WTC11 (cell line): ENCODE measurements around the gene DCTD. TPM values are rescaled to one million over a fixed set of nuclear protein-coding genes. Genes with fewer than 3 reads are reported as not detected.

ENCODE experiments used
- ATAC-seq: fragments of 200-7000 bp; cut with Tn5 transposase; 2 replicates; pipeline ENCODE4 v1.10.0; 2021; ENCODE audit warnings: mild to moderate bottlenecking, moderate library complexity
- CTCF ChIA-PET: fragments of 300-600 bp; sonication (Branson Sonifier 250); formaldehyde crosslinking; loops from one replicate; lab custom pipeline; 2021; ENCODE audit warnings: antibody characterized with exemption; lab: Charles Lee
- POLR2A ChIA-PET: fragments of 350-600 bp; sonication (Branson Sonifier 250); formaldehyde crosslinking; loops from one replicate; lab custom pipeline; 2021; ENCODE audit warnings: antibody characterized with exemption; lab: Charles Lee
- DNase-seq: peaks from one replicate; pipeline ENCODE4 v3.0.0; 2021; ENCODE audit warnings: low spot score
- H3K27ac Mint-ChIP-seq: 2 replicates; pipeline ENCODE4 v1.8.0; 2021; ENCODE audit warnings: mixed read lengths
- H3K27me3 Mint-ChIP-seq: 2 replicates; pipeline ENCODE4 v1.8.0; 2021; ENCODE audit warnings: low read depth, mild to moderate bottlenecking, moderate library complexity, mixed read lengths
- H3K36me3 Mint-ChIP-seq: 2 replicates; pipeline ENCODE4 v1.8.0; 2021; ENCODE audit warnings: mixed read lengths
- H3K4me1 Mint-ChIP-seq: 2 replicates; pipeline ENCODE4 v1.8.0; 2022; ENCODE audit warnings: mixed read lengths
- H3K4me3 Mint-ChIP-seq: 2 replicates; pipeline ENCODE4 v1.8.0; 2021; ENCODE audit warnings: mild to moderate bottlenecking, moderate library complexity, mixed read lengths
- H3K9me3 Mint-ChIP-seq: 2 replicates; pipeline ENCODE4 v1.8.0; 2021; ENCODE audit warnings: mixed read lengths
- FOXP1 ChIP-seq: sonication (generic); formaldehyde crosslinking; IDR thresholded peaks from 2 replicates; pipeline ENCODE4 v1.8.0; 2022; ENCODE audit warnings: missing genetic modification reagents, mild to moderate bottlenecking, moderate library complexity, borderline replicate concordance
- GABPB1 ChIP-seq: sonication (generic); formaldehyde crosslinking; IDR thresholded peaks from 2 replicates; pipeline ENCODE4 v1.8.1; 2023; ENCODE audit warnings: mild to moderate bottlenecking, missing genetic modification reagents
- HMGA2 ChIP-seq: fragments of 250-450 bp; sonication (Bioruptor Pico); IDR thresholded peaks from 2 replicates; pipeline ENCODE4 v1.4.0; 2021; ENCODE audit warnings: mild to moderate bottlenecking, moderate library complexity
- MYBL2 ChIP-seq: sonication (generic); formaldehyde crosslinking; IDR thresholded peaks from 2 replicates; pipeline ENCODE4 v1.8.1; 2023; ENCODE audit warnings: mild to moderate bottlenecking, moderate library complexity, missing genetic modification reagents
- NR3C1 ChIP-seq: sonication (generic); formaldehyde crosslinking; conservative IDR thresholded peaks from 2 replicates; pipeline ENCODE4 v1.8.1; 2023; ENCODE audit warnings: low read depth, mild to moderate bottlenecking, missing genetic modification reagents
- OVOL2 ChIP-seq: fragments of 250-450 bp; sonication (Bioruptor Pico); IDR thresholded peaks from 2 replicates; pipeline ENCODE4 v1.9.0; 2021; ENCODE audit warnings: mild to moderate bottlenecking, borderline replicate concordance
- RORB ChIP-seq: fragments of 250-450 bp; sonication (Bioruptor Pico); IDR thresholded peaks from 2 replicates; pipeline ENCODE4 v1.9.0; 2021; ENCODE audit warnings: mild to moderate bottlenecking
- TP53 ChIP-seq: sonication (generic); formaldehyde crosslinking; IDR thresholded peaks from 2 replicates; pipeline ENCODE4 v1.8.1; 2023; ENCODE audit warnings: mild to moderate bottlenecking, missing genetic modification reagents
- ZNF219 ChIP-seq: sonication (generic); formaldehyde crosslinking; IDR thresholded peaks from 2 replicates; pipeline ENCODE4 v1.8.0; 2023; ENCODE audit warnings: missing genetic modification reagents, mild to moderate bottlenecking, borderline replicate concordance
- total RNA-seq: library from RNA; stranded (reverse); gene quantifications from 3 replicates; pipeline ENCODE4 v1.2.3, GENCODE V29; 2021
- TF ChIP-seq, protein P1 (sequence below): sonication (generic); formaldehyde crosslinking; IDR thresholded peaks from 2 replicates; pipeline ENCODE4 v1.8.1; 2023; ENCODE audit warnings: mild to moderate bottlenecking, missing genetic modification reagents
- TF ChIP-seq, protein P2 (sequence below): fragments of 200-600 bp; IDR thresholded peaks from 2 replicates; pipeline ENCODE4 v1.8.0; 2022; ENCODE audit warnings: antibody characterized with exemption
- TF ChIP-seq, protein P3 (sequence below): sonication (generic); formaldehyde crosslinking; IDR thresholded peaks from 2 replicates; pipeline ENCODE4 v1.8.1; 2022; ENCODE audit warnings: mild to moderate bottlenecking, missing genetic modification reagents, moderate library complexity, borderline replicate concordance
- TF ChIP-seq, protein P4 (sequence below): sonication (generic); formaldehyde crosslinking; IDR thresholded peaks from 2 replicates; pipeline ENCODE4 v1.8.1; 2023; ENCODE audit warnings: mild to moderate bottlenecking, moderate library complexity, missing genetic modification reagents
- TF ChIP-seq, protein P5 (sequence below): sonication (generic); formaldehyde crosslinking; IDR thresholded peaks from 2 replicates; pipeline ENCODE4 v1.8.0; 2023; ENCODE audit warnings: missing genetic modification reagents, mild to moderate bottlenecking, borderline replicate concordance
- TF ChIP-seq, protein P6 (sequence below): sonication (generic); formaldehyde crosslinking; IDR thresholded peaks from 2 replicates; pipeline ENCODE4 v1.8.1; 2023; ENCODE audit warnings: mild to moderate bottlenecking, missing genetic modification reagents, moderate library complexity
- TF ChIP-seq, protein P7 (sequence below): sonication (generic); formaldehyde crosslinking; IDR thresholded peaks from 2 replicates; pipeline ENCODE4 v1.8.1; 2022; ENCODE audit warnings: low read depth, mild to moderate bottlenecking, moderate library complexity, missing genetic modification reagents, borderline replicate concordance

Gene DCTD
- total RNA-seq, 1 experiment from 2014 or later: 56.8 TPM

DNA sequence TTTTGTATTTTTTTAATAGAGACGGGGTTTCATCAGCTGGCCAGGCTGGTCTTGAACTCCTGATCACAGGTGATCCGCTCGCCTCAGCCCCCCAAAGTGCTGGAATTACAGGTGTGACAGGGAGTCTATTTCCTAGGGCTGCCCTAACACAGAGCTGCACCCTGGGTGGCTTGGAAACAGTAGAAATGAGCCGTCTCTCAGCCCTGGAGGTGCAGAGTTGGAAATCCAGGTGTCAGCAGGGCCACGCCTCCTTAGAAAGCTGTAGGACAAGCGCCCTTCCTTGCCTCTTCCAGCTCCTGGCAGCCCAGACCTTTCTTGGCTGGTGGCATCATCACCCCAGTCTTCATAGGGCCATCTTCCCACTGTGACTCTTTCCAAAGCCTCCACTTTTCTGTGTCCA lies 71.6 kb downstream of the DCTD start (continued):
- TF ChIP-seq, protein P1, sequence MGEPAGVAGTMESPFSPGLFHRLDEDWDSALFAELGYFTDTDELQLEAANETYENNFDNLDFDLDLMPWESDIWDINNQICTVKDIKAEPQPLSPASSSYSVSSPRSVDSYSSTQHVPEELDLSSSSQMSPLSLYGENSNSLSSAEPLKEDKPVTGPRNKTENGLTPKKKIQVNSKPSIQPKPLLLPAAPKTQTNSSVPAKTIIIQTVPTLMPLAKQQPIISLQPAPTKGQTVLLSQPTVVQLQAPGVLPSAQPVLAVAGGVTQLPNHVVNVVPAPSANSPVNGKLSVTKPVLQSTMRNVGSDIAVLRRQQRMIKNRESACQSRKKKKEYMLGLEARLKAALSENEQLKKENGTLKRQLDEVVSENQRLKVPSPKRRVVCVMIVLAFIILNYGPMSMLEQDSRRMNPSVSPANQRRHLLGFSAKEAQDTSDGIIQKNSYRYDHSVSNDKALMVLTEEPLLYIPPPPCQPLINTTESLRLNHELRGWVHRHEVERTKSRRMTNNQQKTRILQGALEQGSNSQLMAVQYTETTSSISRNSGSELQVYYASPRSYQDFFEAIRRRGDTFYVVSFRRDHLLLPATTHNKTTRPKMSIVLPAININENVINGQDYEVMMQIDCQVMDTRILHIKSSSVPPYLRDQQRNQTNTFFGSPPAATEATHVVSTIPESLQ (CRISPR knock-in tag): no peak
- TF ChIP-seq RORB (CRISPR knock-in tag): no peak
- TF ChIP-seq, protein P2, sequence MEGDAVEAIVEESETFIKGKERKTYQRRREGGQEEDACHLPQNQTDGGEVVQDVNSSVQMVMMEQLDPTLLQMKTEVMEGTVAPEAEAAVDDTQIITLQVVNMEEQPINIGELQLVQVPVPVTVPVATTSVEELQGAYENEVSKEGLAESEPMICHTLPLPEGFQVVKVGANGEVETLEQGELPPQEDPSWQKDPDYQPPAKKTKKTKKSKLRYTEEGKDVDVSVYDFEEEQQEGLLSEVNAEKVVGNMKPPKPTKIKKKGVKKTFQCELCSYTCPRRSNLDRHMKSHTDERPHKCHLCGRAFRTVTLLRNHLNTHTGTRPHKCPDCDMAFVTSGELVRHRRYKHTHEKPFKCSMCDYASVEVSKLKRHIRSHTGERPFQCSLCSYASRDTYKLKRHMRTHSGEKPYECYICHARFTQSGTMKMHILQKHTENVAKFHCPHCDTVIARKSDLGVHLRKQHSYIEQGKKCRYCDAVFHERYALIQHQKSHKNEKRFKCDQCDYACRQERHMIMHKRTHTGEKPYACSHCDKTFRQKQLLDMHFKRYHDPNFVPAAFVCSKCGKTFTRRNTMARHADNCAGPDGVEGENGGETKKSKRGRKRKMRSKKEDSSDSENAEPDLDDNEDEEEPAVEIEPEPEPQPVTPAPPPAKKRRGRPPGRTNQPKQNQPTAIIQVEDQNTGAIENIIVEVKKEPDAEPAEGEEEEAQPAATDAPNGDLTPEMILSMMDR: no peak
- TF ChIP-seq MYBL2 (CRISPR knock-in tag): no peak
- no peak for TF ChIP-seq OVOL2
- TF ChIP-seq GABPB1 (CRISPR knock-in tag): no peak
- TF ChIP-seq, protein P3, sequence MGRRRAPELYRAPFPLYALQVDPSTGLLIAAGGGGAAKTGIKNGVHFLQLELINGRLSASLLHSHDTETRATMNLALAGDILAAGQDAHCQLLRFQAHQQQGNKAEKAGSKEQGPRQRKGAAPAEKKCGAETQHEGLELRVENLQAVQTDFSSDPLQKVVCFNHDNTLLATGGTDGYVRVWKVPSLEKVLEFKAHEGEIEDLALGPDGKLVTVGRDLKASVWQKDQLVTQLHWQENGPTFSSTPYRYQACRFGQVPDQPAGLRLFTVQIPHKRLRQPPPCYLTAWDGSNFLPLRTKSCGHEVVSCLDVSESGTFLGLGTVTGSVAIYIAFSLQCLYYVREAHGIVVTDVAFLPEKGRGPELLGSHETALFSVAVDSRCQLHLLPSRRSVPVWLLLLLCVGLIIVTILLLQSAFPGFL (CRISPR knock-in tag): no peak
- no peak for TF ChIP-seq HMGA2 (CRISPR knock-in tag)
- TF ChIP-seq, protein P4, sequence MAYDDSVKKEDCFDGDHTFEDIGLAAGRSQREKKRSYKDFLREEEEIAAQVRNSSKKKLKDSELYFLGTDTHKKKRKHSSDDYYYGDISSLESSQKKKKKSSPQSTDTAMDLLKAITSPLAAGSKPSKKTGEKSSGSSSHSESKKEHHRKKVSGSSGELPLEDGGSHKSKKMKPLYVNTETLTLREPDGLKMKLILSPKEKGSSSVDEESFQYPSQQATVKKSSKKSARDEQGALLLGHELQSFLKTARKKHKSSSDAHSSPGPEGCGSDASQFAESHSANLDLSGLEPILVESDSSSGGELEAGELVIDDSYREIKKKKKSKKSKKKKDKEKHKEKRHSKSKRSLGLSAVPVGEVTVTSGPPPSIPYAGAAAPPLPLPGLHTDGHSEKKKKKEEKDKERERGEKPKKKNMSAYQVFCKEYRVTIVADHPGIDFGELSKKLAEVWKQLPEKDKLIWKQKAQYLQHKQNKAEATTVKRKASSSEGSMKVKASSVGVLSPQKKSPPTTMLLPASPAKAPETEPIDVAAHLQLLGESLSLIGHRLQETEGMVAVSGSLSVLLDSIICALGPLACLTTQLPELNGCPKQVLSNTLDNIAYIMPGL: no peak

DNA sequence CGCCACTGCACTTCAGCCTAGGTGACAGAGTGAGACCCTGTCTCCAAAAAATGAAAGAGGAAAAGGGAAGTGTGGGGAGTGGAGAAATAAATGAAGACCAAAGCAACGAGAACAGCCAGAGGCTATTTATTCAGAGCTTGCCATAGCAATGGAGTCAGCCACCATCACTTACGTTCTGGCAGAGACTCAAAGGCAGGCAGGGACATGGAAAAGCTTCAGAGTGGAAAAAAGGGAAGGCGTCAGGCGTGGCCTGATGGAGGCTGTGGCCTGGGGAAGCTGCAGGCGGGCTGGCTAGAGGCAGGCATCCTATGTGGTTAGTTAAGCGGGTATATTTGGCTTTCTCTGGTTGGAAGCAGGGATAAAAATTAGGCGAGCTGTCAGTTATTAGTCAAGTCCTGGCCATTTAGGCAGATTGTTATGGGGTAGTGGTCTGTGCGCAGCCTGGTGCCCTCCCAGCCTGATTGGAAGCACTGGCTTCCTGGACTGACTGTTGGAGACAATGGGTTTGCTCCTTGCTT lies 73.3 kb downstream of the DCTD start:
- H3K4me1 Mint-ChIP-seq: peaks cover 17% of the 10 kb centered on the region
- H3K27ac Mint-ChIP-seq: no peak overlapping the region
- no peaks in the 10 kb centered on the region for H3K36me3 Mint-ChIP-seq
- ChIA-PET CTCF (interaction anchor here (0.6 kb wide), 1 partner anchor 81 kb away, joined by 3 read pairs; no protein-coding TSS in a partner anchor), POLR2A (no interaction called here)
- H3K27me3 Mint-ChIP-seq: no peaks in the 10 kb centered on the region
- 0 out of 2 replicates have a peak, but pooled peaks cover 4% of the 10 kb centered on the region for H3K9me3 Mint-ChIP-seq
- TF ChIP-seq TP53 (CRISPR knock-in tag) (no peak), NR3C1 (CRISPR knock-in tag) (no peak), FOXP1 (CRISPR knock-in tag) (no peak), ZNF219 (CRISPR knock-in tag) (no peak)
- TF ChIP-seq, protein P5, sequence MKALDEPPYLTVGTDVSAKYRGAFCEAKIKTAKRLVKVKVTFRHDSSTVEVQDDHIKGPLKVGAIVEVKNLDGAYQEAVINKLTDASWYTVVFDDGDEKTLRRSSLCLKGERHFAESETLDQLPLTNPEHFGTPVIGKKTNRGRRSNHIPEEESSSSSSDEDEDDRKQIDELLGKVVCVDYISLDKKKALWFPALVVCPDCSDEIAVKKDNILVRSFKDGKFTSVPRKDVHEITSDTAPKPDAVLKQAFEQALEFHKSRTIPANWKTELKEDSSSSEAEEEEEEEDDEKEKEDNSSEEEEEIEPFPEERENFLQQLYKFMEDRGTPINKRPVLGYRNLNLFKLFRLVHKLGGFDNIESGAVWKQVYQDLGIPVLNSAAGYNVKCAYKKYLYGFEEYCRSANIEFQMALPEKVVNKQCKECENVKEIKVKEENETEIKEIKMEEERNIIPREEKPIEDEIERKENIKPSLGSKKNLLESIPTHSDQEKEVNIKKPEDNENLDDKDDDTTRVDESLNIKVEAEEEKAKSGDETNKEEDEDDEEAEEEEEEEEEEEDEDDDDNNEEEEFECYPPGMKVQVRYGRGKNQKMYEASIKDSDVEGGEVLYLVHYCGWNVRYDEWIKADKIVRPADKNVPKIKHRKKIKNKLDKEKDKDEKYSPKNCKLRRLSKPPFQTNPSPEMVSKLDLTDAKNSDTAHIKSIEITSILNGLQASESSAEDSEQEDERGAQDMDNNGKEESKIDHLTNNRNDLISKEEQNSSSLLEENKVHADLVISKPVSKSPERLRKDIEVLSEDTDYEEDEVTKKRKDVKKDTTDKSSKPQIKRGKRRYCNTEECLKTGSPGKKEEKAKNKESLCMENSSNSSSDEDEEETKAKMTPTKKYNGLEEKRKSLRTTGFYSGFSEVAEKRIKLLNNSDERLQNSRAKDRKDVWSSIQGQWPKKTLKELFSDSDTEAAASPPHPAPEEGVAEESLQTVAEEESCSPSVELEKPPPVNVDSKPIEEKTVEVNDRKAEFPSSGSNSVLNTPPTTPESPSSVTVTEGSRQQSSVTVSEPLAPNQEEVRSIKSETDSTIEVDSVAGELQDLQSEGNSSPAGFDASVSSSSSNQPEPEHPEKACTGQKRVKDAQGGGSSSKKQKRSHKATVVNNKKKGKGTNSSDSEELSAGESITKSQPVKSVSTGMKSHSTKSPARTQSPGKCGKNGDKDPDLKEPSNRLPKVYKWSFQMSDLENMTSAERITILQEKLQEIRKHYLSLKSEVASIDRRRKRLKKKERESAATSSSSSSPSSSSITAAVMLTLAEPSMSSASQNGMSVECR (CRISPR knock-in tag): no peak
- TF ChIP-seq, protein P6, sequence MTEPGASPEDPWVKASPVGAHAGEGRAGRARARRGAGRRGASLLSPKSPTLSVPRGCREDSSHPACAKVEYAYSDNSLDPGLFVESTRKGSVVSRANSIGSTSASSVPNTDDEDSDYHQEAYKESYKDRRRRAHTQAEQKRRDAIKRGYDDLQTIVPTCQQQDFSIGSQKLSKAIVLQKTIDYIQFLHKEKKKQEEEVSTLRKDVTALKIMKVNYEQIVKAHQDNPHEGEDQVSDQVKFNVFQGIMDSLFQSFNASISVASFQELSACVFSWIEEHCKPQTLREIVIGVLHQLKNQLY: no peak
- TF ChIP-seq, protein P7, sequence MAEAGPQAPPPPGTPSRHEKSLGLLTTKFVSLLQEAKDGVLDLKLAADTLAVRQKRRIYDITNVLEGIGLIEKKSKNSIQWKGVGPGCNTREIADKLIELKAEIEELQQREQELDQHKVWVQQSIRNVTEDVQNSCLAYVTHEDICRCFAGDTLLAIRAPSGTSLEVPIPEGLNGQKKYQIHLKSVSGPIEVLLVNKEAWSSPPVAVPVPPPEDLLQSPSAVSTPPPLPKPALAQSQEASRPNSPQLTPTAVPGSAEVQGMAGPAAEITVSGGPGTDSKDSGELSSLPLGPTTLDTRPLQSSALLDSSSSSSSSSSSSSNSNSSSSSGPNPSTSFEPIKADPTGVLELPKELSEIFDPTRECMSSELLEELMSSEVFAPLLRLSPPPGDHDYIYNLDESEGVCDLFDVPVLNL (CRISPR knock-in tag): no peak
- no peak for DNase-seq
- H3K4me3 Mint-ChIP-seq: no peak overlapping the region
- ATAC-seq: no peak
